T follicular helper cell (primary cell): Measurements from ENCODE around the gene HNRNPH2.

Source experiments
- DNase-seq: peaks from one replicate; pipeline ENCODE4 v3.0.0-alpha.2; 2020; ENCODE audit warnings: low read depth

HNRNPH2 gene

GRCh38 chrX:101462892-101463291, 54.9 kb downstream of the HNRNPH2 start:
- DNase-seq = no peak
